PFSK-1 (cell line): ENCODE data around the gene SNTB2.

Source experiments
- FOXP2 ChIP-seq: optimal IDR thresholded peaks from 2 replicates; pipeline ENCODE3; 2011; ENCODE audit warnings: borderline replicate concordance, control low read depth, inconsistent platforms; ENCODE audit not compliant: insufficient read depth; ENCODE audit errors: extremely low read length, extremely low read depth
- POLR2AphosphoS5 ChIP-seq: IDR thresholded peaks from 2 replicates; pipeline ENCODE4 v1.6.1; 2012; ENCODE audit warnings: low read depth, mild to moderate bottlenecking, control low read depth, low read length, moderate library complexity
- REST ChIP-seq, 2 experiments: IDR thresholded peaks; 2 replicates each; pipeline versions ENCODE4 v1.6.1 to v1.8.0; 2011 to 2012; ENCODE audit warnings: low read depth in 2 of 2, low read length in 2 of 2, control low read depth in 1 of 2, inconsistent platforms in 1 of 2, mild to moderate bottlenecking in 1 of 2, moderate library complexity in 1 of 2; ENCODE audit not compliant: insufficient read depth in 1 of 2
- SIN3A ChIP-seq: IDR thresholded peaks from 2 replicates; pipeline ENCODE4 v1.6.1; 2012; ENCODE audit warnings: mild to moderate bottlenecking, low read length, moderate library complexity, borderline replicate concordance; ENCODE audit not compliant: insufficient read depth
- TAF1 ChIP-seq: IDR thresholded peaks from 2 replicates; pipeline ENCODE4 v1.6.1; 2012; ENCODE audit warnings: low read length, control low read depth, borderline replicate concordance; ENCODE audit not compliant: insufficient read depth

- TF ChIP-seq FOXP2, result no peak
- TF ChIP-seq POLR2AphosphoS5, result no peak
- TF ChIP-seq SIN3A, result no peak
- no peak for TF ChIP-seq TAF1
- no peak for TF ChIP-seq REST (IDR thresholded peaks at IDR 0.05; ENCODE audit: insufficient read depth in 1 of 2, low read depth in 2 of 2, low read length in 2 of 2)
Measured at GRCh38 chr16:69319826-69320739, 133.1 kb downstream of the SNTB2 start.
